Mucosa of descending colon (tissue), 3 donors: ENCODE data around the gene CETN1. TPM values are rescaled to one million over a fixed set of nuclear protein-coding genes. Genes with fewer than 3 reads are reported as not detected.

Experiments used
- ATAC-seq: fragments of 200-7000 bp; cut with Tn5 transposase; one replicate; pipeline ENCODE4 v1.9.1; 2020; ENCODE audit warnings: mild to moderate bottlenecking, moderate library complexity
- DNase-seq, 3 donors: peaks; one replicate each; pipeline ENCODE4 v3.0.0-alpha.2; 2020
- H3K36me3 ChIP-seq: fragments of 200-600 bp; one replicate; pipeline ENCODE4 v1.8.0; 2021; ENCODE audit warnings: low read depth, mild to moderate bottlenecking
- H3K4me1 ChIP-seq: fragments of 200-600 bp; one replicate; pipeline ENCODE4 v1.8.0; 2021; ENCODE audit warnings: low read depth, mild to moderate bottlenecking
- H3K4me3 ChIP-seq: fragments of 200-600 bp; one replicate; pipeline ENCODE4 v1.8.0; 2021; ENCODE audit warnings: mild to moderate bottlenecking
- H3K9me3 ChIP-seq: fragments of 200-600 bp; one replicate; pipeline ENCODE4 v1.8.0; 2021; ENCODE audit warnings: mild to moderate bottlenecking
- CTCF ChIP-seq: fragments of 200-600 bp; IDR thresholded peaks from one replicate; pipeline ENCODE4 v1.8.0; 2022; ENCODE audit warnings: antibody characterized with exemption, mild to moderate bottlenecking
- intact Hi-C, 2 donors: fragments of 100-400 bp; cut with DNase I in 1 of 2; cut with micrococcal nuclease in 1 of 2; formaldehyde crosslinking; loops; one replicate each; pipeline versions ENCODE4 v1.11.0 to v1.11.1; 2022; cut with DNase I, micrococcal nuclease
- total RNA-seq, 3 donors: library from RNA; stranded (reverse); fragmentation: NEBNext Ultra II Directional in 2 of 3; extraction: Animal tissue kit (Norgen Biotek cat#: 25700) in 2 of 3; gene quantifications; one replicate each; pipeline versions ENCODE4 v1.2.1 to v1.2.4, GENCODE V29; 2021 to 2023
- donor health status: DM: no; HTN: no; CAD: no; lungs with moderate emphysema.
- donor health status: DM: no; HTN: no; CAD: no.
- donor health status: DM: no; HTN: yes; CAD: no.

The CETN1 gene
- total RNA-seq, 3 donors from 2014 or later, result not detected

- no peak for TF ChIP-seq CTCF
- H3K4me3 ChIP-seq, result no peak overlapping the region
- intact Hi-C loops, result no loop called here
- no peaks in the 10 kb centered on the region for H3K4me1 ChIP-seq
- DNase-seq (no peak), ATAC-seq (no peak)
- no peaks in the 10 kb centered on the region for H3K36me3 ChIP-seq
- H3K9me3 ChIP-seq, result no peaks in the 10 kb centered on the region
Measured at GRCh38 chr18:595571-595970, 15.4 kb downstream of the CETN1 start.

GRCh38 chr18:596288-596881, 16.2 kb downstream of the CETN1 start:
- no peak for TF ChIP-seq CTCF
- intact Hi-C loops, result no loop called here
- Histone ChIP-seq H3K4me3 (no peak overlapping the region), H3K4me1 (no peaks in the 10 kb centered on the region), H3K36me3 (no peaks in the 10 kb centered on the region), H3K9me3 (no peaks in the 10 kb centered on the region)
- ATAC-seq, result peak; percentile 88
- DNase-seq, result peak in 2 of 3 donors; percentile 14 to 29

- intact Hi-C loops, result no loop called here
- no peak overlapping the region for H3K4me3 ChIP-seq
- H3K36me3 ChIP-seq, result no peaks in the 10 kb centered on the region
- no peak for ATAC-seq
- no peaks in the 10 kb centered on the region for H3K4me1 ChIP-seq
- no peak for DNase-seq
- no peak for TF ChIP-seq CTCF
- no peaks in the 10 kb centered on the region for H3K9me3 ChIP-seq
Measured at GRCh38 chr18:598124-598589, 18.0 kb downstream of the CETN1 start.

GRCh38 chr18:600107-600506, 19.9 kb downstream of the CETN1 start:
- no peak for TF ChIP-seq CTCF
- H3K9me3 ChIP-seq, result no peaks in the 10 kb centered on the region
- no peak for DNase-seq
- no peaks in the 10 kb centered on the region for H3K36me3 ChIP-seq
- intact Hi-C loops, result no loop called here
- no peak overlapping the region for H3K4me3 ChIP-seq
- ATAC-seq, result no peak
- H3K4me1 ChIP-seq, result no peaks in the 10 kb centered on the region

GRCh38 chr18:604771-605170, 24.6 kb downstream of the CETN1 start:
- no peak for ATAC-seq
- no peaks in the 10 kb centered on the region for H3K4me1 ChIP-seq
- TF ChIP-seq CTCF, result no peak
- no peaks in the 10 kb centered on the region for H3K9me3 ChIP-seq
- H3K36me3 ChIP-seq, result no peaks in the 10 kb centered on the region
- no peak overlapping the region for H3K4me3 ChIP-seq
- intact Hi-C loops, result no loop called here
- DNase-seq, result no peak

- ATAC-seq (no peak), DNase-seq (no peak)
- H3K4me3 ChIP-seq, result no peak overlapping the region
- H3K36me3 ChIP-seq, result no peaks in the 10 kb centered on the region
- no peaks in the 10 kb centered on the region for H3K4me1 ChIP-seq
- no peaks in the 10 kb centered on the region for H3K9me3 ChIP-seq
- TF ChIP-seq CTCF, result no peak
- intact Hi-C loops, result no loop called here
Measured at GRCh38 chr18:607930-608329, 27.8 kb downstream of the CETN1 start.
